Activated CD8-positive, alpha-beta memory T cell treated with anti-CD3 and anti-CD28 coated beads, Interleukin-2, amount 50 U/mL, for 24 hours (primary cell): Measurements from ENCODE around the gene EIF2B2.
A peak's percentile ranks its signal among the peaks of the same experiment; 100 is the strongest.

Source experiments
- DNase-seq: peaks from one replicate; pipeline ENCODE4 v3.0.0-alpha.2; 2020; ENCODE audit errors: extremely low read depth

The EIF2B2 gene

GRCh38 chr14:75042035-75042434, 39.3 kb downstream of the EIF2B2 start:
- no peak for DNase-seq

- DNase-seq = no peak
Measured at GRCh38 chr14:75044322-75044721, 41.6 kb downstream of the EIF2B2 start.

GRCh38 chr14:75044752-75045151, 42.0 kb downstream of the EIF2B2 start:
- no peak for DNase-seq

- DNase-seq = no peak
Measured at GRCh38 chr14:75046275-75046674, 43.6 kb downstream of the EIF2B2 start.

- no peak for DNase-seq
Measured at GRCh38 chr14:75046899-75047298, 44.2 kb downstream of the EIF2B2 start.

- DNase-seq = no peak
Measured at GRCh38 chr14:75047506-75047905, 44.8 kb downstream of the EIF2B2 start.

GRCh38 chr14:75048101-75048500, 45.4 kb downstream of the EIF2B2 start:
- DNase-seq = no peak

GRCh38 chr14:75049136-75049535, 46.4 kb downstream of the EIF2B2 start:
- DNase-seq = no peak

- no peak for DNase-seq
Measured at GRCh38 chr14:75049731-75050201, 47.0 kb downstream of the EIF2B2 start.

GRCh38 chr14:75050852-75051555, 48.3 kb downstream of the EIF2B2 start, which contains the start of gene MLH3:
Gene MLH3, minus strand, starts transcription at chr14:75051467. Its CDS starts 1,812 bp downstream, at chr14:75049655.
- peak; percentile 49 for DNase-seq

- no peak for DNase-seq
Measured at GRCh38 chr14:75051556-75051899, 48.8 kb downstream of the EIF2B2 start.

GRCh38 chr14:75053396-75054291, 50.9 kb downstream of the EIF2B2 start:
- DNase-seq = no peak

GRCh38 chr14:75054421-75054820, 51.7 kb downstream of the EIF2B2 start:
- DNase-seq = no peak

GRCh38 chr14:75059642-75060041, 56.9 kb downstream of the EIF2B2 start:
- no peak for DNase-seq

GRCh38 chr14:75060420-75060819, 57.7 kb downstream of the EIF2B2 start:
- no peak for DNase-seq
